GM19328 (cell line): Measurements from ENCODE around the gene AARSD1.
"Not testable (repeated sequence)": the region's sequence is repeated elsewhere in the genome, so short reads cannot be mapped to it uniquely, and the experiment has no call there.

ENCODE experiments used
- ATAC-seq: cut with Tn5 transposase; IDR thresholded peaks from one replicate; pipeline ENCODE4 v1.9.1; 2021; ENCODE audit warnings: mild to moderate bottlenecking, moderate library complexity; ENCODE audit not compliant: unreplicated experiment

Gene AARSD1

GRCh38 chr17:42964161-42964932 is at the start of gene AARSD1:
Gene AARSD1 (minus strand): TSS chr17:42964454. CDS start chr17:42964440, 14 bp downstream.
- peak; percentile 82 for ATAC-seq

GRCh38 chr17:43013296-43013695 is 49.0 kb upstream of the AARSD1 start:
- no peak for ATAC-seq

- ATAC-seq = no peak
Measured at GRCh38 chr17:43011728-43012472, 47.6 kb upstream of the AARSD1 start.

- ATAC-seq = no peak
Measured at GRCh38 chr17:43010667-43011308, 46.5 kb upstream of the AARSD1 start.

- peak; percentile 65 for ATAC-seq
Measured at GRCh38 chr17:43006639-43007551, 42.6 kb upstream of the AARSD1 start, which contains the start of gene IFI35. Gene IFI35 (plus strand): TSS chr17:43006784. CDS start chr17:43006948, 164 bp downstream.

- no peak for ATAC-seq
Measured at GRCh38 chr17:43003542-43004172, 39.4 kb upstream of the AARSD1 start.

GRCh38 chr17:43000894-43001293 is 36.6 kb upstream of the AARSD1 start:
- not testable (repeated sequence) for ATAC-seq

GRCh38 chr17:42999003-42999525 is 34.8 kb upstream of the AARSD1 start:
- ATAC-seq = no peak

- peak; percentile 87 for ATAC-seq
Measured at GRCh38 chr17:42997984-42998938, 34.0 kb upstream of the AARSD1 start, which contains the start of gene RPL27. Gene RPL27 (plus strand): TSS chr17:42998419. CDS start chr17:42998751, 332 bp downstream.

- no peak for ATAC-seq
Measured at GRCh38 chr17:42997390-42997983, 33.2 kb upstream of the AARSD1 start.

- ATAC-seq = not testable (repeated sequence)
Measured at GRCh38 chr17:42993913-42994312, 29.7 kb upstream of the AARSD1 start.

GRCh38 chr17:42992872-42993271 is 28.6 kb upstream of the AARSD1 start:
- ATAC-seq = no peak

GRCh38 chr17:42991471-42991870 is 27.2 kb upstream of the AARSD1 start:
- no peak for ATAC-seq

GRCh38 chr17:42989726-42990652 is 25.7 kb upstream of the AARSD1 start:
- ATAC-seq = no peak

GRCh38 chr17:42989141-42989540 is 24.9 kb upstream of the AARSD1 start:
- no peak for ATAC-seq

GRCh38 chr17:42985225-42985624 is 21.0 kb upstream of the AARSD1 start:
- ATAC-seq = no peak

- ATAC-seq = no peak
Measured at GRCh38 chr17:42982266-42982665, 18.0 kb upstream of the AARSD1 start.
